ENCODE results near the gene TXNDC11. TPM values are rescaled to one million over a fixed set of nuclear protein-coding genes. Genes with fewer than 3 reads are reported as not detected.

The TXNDC11 gene
- total RNA-seq, 1 experiment from 2014 or later: 23.7 TPM

DNA sequence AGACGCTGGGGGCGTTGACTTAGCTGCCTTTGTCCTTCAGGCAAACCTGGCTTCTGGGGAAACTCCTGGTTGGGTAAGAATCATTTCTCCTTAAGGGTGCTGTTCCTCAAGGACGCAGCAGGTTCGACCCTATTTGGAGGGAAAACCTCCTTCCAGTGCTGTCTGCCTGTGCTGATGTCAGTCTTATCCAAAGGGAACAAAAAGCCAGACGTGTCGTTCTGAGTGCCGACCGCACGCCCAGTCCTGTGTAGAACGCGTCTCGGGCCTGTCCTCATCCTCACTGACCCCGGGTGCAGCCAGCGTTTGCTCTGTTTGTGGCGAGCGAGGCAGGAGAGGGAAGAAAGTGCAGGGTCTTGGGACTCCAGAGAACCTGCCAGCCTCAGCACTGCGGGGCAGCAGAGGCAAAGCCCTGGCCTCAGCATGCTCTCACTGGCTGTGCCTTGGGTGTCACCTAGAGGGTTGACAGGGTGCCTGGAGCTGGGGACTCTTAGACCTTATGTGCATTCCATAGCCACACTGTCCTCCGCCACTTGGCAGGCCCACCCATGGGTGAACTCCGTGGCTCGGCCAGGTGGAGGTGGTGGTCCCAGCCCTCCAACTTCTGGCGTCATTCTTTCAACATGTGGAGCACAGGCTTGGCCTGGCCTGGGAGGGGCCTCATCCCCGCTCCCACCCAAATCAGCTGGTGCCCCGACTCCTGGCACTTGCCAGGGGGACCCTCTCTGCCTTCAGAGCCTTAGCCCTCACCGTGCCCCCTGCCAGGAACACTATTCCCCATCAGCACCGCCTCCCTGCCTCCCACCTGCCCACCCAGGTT is 68.4 kb downstream of the TXNDC11 start:
- DNase-seq (ENCODE audit: low spot score): no peak

DNA sequence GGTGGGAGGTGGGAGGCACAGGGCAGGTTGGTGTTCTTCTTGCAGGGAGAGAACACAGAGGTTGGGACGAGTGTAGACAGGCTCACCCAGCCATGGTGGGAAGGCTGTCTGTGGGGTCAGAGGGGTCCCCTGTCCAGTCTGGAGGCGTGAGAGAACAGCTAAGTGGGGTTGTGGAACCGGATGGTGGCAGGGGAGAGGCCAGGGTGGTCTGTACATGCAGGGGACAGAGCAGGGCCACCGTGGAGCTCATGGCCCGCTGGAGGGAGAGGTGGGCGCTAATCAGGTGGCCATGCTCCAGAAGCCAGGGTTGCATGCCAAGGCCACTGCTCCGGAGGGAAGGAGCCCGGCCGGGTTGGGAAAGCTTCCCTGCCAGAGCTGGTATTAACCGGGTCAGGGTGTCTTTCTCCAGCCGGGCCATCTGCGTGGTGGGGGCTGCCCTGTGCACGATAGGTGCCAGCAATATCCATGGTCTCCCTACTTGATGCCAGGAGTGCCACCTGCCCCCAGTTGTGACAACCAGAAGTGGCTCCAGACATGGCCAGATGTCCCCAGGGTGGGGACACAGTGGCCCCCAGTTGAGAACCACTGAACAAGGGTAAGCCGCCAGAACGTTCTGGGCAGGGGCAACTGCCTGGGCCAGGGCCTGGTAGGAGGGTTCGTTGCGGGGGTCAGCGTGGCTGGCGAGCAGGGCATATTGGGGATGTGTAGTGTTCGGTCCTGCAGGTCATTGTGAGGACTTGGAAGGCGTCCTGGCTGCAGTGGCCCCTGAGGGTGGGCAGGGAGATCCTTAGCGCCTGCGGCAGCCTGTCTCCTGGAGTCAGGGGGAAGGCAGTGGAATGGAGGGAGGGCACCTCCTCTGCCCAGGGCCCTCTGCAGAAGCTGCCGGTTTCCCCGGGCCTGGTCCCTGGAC is 69.3 kb downstream of the TXNDC11 start:
- no peak for DNase-seq (ENCODE audit: low spot score)

DNA sequence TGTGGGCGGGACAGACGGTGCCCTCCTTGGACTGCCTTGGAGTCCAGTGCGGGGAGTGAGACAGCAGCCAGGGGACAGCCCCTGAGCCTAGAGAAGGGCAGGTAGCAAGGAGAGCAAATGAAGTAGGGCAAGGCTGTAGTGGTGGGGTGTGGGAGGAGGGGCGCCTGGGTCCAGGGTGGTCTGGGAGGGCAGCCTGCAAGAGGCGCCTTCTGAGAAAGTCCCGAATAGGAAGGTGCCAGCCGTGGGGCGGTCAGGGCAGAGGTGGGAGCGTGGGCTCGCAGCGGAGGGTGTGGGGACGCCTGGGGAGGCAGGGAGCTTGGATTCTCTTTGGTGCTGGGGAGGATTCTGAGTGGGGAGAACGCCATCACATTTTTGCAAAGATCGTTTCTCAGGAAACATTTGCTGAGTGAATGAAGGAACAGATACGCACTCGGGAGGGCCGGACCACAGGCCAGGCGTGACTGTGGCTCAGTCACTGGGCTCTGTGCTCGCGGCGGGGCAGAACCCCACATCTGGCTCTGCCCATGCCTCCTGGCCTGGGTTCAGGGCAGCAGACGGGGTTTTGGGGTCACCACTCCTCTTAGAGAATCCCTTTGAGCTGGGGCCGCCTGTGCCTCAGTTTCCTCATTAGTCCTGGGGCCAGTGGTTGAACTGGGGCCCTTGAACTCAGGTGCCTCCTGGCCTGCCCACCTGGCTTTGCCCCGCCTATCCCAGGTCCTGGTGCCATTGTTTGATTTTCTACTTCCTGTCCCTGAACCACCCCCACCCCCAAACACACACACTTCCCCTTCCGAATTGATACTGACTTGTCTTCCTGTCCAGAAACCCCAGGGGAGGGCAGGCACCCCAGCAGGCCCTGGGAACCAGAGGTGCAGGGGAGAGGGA is 70.2 kb downstream of the TXNDC11 start:
- DNase-seq (ENCODE audit: low spot score): no peak

DNA sequence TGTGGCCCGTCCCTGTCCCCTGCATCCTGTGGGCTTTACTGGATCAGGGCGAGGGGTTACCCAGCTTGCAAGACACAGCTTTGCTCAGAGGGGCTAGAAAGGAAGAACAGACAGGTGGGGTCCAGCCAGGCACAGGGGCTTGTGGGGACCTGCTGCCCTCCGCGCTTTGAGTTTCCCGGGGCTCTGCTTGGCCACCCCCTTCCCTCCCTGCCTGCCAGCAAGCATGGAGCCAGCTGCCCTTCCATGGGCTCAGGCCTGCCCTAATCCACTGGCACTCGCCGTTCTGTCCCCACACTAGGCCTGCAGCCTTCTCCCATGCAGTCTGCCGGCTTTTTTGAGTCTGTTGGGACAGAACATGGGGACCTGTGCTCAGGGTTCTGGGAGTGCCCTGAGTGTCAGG is 71.0 kb downstream of the TXNDC11 start:
- no peak for DNase-seq (ENCODE audit: low spot score)

GRCh38 chr16:11671271-11671670 is 71.4 kb downstream of the TXNDC11 start:
- no peak for DNase-seq (ENCODE audit: low spot score)

DNA sequence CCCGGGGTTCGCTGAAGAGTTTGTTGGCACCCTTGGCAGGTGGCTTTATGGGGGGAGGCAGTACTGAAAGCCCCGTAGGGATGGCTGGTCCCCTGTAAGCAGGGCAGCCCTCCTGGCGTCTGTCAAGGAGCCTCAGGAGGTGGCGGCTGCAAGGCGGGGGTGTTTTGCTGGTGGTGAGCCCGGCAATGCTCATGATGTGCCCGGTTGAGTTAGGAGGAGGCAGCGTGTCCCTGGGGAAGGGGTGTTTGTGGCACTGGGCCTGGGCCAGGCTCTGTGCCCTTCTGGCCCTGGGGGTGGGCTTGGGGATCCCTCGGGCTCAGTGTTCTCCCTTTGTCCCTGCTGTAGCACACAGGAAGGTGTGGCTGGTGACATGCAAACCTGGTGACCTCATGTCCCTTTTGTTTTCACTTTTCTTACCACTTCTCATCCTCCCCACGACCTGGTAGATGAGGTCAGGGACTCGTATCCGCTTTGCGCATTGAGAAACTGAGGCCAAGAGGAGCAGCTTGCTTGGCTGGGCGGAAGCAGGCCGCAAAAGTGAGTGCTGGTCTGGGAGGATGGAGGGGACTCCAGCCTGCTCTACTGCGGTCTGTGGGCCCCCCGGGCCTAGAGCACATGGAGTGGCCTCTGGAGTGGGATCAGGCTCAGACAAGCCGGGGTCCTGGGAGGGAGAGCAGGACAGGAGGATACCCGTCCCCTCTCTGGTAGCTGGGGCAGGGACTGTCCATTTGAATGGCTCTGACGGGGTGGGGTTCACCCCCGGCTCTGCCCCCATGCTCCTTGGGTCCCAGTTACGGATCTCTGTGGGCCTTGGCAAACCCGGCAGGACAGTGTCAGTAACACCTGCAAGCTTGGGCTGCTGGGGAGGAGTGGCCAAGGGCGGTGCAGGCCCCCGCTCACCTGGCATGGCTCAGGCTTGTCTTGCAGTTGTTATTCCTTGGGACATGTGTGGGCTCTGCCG is 72.2 kb downstream of the TXNDC11 start:
- no peak for DNase-seq (ENCODE audit: low spot score)

- no peak for DNase-seq (ENCODE audit: low spot score)
These were observed 73.1 kb downstream of the TXNDC11 start for GRCh38 chr16:11669380-11670146.

DNA sequence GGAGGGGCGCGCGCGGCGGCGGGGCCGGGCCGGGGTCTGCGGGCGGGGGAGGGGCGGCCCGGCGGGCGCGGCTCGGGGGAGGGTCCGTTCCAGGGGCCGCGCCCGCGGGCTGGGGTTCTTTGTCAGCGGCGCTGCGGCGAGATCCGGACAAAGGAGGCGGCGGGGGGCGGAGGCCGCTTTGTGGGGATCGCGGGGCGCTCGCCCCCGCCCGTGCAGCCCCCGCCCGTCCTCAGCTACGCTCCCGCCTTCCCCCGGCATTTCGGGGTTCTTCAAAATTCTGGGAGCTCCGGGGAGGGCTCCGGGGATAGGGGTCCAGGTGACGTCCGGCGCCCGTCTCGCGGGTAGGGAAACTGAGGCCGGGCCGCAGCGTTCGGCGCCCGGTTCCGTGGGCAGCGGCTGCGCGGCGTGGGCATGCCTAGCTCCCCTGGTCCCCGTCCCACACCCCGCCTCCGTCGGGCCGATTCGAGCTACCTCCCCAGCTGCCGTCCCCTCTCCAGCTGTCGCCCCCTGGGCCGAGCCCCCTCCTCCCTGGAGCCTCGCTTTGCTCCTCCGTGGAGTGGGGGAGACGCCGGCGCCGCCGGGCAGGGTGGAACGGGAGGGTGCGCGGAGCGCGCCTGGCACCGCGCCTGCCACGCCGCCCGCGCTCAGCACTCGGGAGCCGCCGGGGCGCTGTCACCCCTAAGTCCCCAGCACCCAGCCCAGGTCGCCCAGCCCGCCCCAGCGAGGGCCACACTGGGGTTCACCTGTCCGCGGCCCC is 73.9 kb downstream of the TXNDC11 start:
- DNase-seq (ENCODE audit: low spot score): no peak

- peak; percentile 57 for DNase-seq (ENCODE audit: low spot score)
These were observed 74.6 kb downstream of the TXNDC11 start, which contains the start of gene SNN for GRCh38 chr16:11667824-11668622. Gene SNN, plus strand, starts transcription at chr16:11668455. Its CDS starts 7,605 bp downstream, at chr16:11676060.

DNA sequence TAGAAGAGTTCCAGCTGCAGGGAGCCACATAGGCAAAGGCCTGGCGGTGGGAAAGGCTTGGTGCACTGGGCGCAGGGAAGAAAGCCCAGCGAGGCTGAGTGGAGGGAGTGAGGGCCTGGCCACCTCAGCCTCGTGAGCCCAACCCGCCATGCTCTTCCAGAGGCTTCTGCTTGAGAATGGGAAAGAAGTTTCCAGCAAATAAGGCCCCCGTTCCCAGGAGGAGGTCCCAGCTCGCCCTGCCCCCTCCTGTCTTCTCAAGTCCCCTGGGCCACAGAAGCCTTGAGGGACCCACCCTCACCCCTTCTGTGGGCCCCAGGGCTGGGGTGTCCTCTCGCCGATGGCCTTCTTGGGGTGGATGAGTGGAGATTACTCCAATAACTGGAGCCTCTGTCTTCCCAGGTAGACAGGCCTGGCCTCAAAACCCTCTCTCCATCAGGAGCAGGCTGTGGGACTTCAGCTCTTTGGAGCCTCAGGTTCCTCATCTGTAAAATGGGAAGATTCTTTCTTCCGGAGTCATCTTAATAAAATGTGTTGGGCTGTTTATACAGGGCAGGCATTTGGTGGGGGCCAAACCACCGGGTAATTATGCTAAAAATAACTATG is 75.3 kb downstream of the TXNDC11 start:
- no peak for DNase-seq (ENCODE audit: low spot score)

- peak; percentile 32 for DNase-seq (ENCODE audit: low spot score)
These were observed 76.3 kb downstream of the TXNDC11 start for GRCh38 chr16:11666103-11667055.

- no peak for DNase-seq (ENCODE audit: low spot score)
These were observed 77.6 kb downstream of the TXNDC11 start for GRCh38 chr16:11665071-11665491.

DNA sequence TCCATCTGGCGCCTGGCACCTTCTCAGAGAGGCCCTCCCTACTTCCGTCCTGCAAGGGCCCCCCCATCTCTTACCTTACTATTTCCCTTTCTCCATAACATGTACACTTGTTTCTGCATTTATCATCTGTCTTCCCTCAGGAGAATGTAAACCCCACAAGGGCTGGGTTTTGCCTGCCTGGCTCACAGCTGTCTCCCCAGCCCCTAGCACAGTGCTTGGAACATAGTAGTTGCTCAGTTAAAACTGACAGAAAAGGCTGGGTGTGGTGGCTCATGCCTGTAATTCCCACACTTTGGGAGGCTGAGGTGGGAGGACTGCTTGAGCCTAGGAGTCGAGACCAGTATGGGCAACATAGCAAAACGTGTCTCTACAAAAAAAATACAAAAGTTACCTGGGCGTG is 80.1 kb downstream of the TXNDC11 start:
- DNase-seq (ENCODE audit: low spot score): no peak

GRCh38 chr16:11660565-11660964 is 82.1 kb downstream of the TXNDC11 start:
- DNase-seq (ENCODE audit: low spot score): no peak

GRCh38 chr16:11658896-11659708 is 83.6 kb downstream of the TXNDC11 start:
- no peak for DNase-seq (ENCODE audit: low spot score)

GRCh38 chr16:11657556-11657955 is 85.1 kb downstream of the TXNDC11 start:
- no peak for DNase-seq (ENCODE audit: low spot score)
